HEK293T (cell line): ENCODE measurements around the gene RNF123.
"Not testable (repeated sequence)": the region's sequence is repeated elsewhere in the genome, so short reads cannot be mapped to it uniquely, and the experiment has no call there.

ENCODE experiments used
- ARNT ChIP-seq: fragments of 450-650 bp; IDR thresholded peaks from 2 replicates; pipeline ENCODE4 v1.6.1; 2017; ENCODE audit warnings: mild to moderate bottlenecking
- BHLHE40 ChIP-seq: fragments of 450-650 bp; IDR thresholded peaks from 2 replicates; pipeline ENCODE4 v1.6.1; 2016; ENCODE audit warnings: mild to moderate bottlenecking, moderate library complexity, borderline replicate concordance
- ELF4 ChIP-seq: fragments of 450-650 bp; IDR thresholded peaks from 2 replicates; pipeline ENCODE4 v1.6.1; 2017; ENCODE audit warnings: antibody characterized with exemption
- FOXA1 ChIP-seq: fragments of 450-650 bp; IDR thresholded peaks from 2 replicates; pipeline ENCODE4 v1.6.1; 2016; ENCODE audit warnings: mild to moderate bottlenecking
- FOXK2 ChIP-seq: fragments of 450-650 bp; IDR thresholded peaks from 2 replicates; pipeline ENCODE4 v1.6.1; 2016; ENCODE audit warnings: mild to moderate bottlenecking
- FOXM1 ChIP-seq: fragments of 450-650 bp; IDR thresholded peaks from 2 replicates; pipeline ENCODE4 v1.6.1; 2017; ENCODE audit warnings: mild to moderate bottlenecking, borderline replicate concordance
- HDGF ChIP-seq: fragments of 450-650 bp; IDR thresholded peaks from 2 replicates; pipeline ENCODE4 v1.6.1; 2017; ENCODE audit warnings: antibody characterized with exemption, borderline replicate concordance
- L3MBTL2 ChIP-seq: fragments of 450-650 bp; conservative IDR thresholded peaks from 2 replicates; pipeline ENCODE4 v1.6.1; 2016; ENCODE audit warnings: mild to moderate bottlenecking
- NFRKB ChIP-seq: fragments of 450-650 bp; IDR thresholded peaks from 2 replicates; pipeline ENCODE4 v1.6.1; 2016; ENCODE audit warnings: mild to moderate bottlenecking, moderate library complexity
- SP1 ChIP-seq: fragments of 450-650 bp; IDR thresholded peaks from 2 replicates; pipeline ENCODE4 v1.6.1; 2017
- SUZ12 ChIP-seq: fragments of 450-650 bp; IDR thresholded peaks from 2 replicates; pipeline ENCODE4 v1.6.1; 2016; ENCODE audit warnings: mild to moderate bottlenecking
- TARDBP ChIP-seq: fragments of 450-650 bp; IDR thresholded peaks from 2 replicates; pipeline ENCODE4 v1.6.1; 2016
- ZNF384 ChIP-seq: fragments of 450-650 bp; IDR thresholded peaks from 2 replicates; pipeline ENCODE4 v1.6.1; 2016
- TF ChIP-seq, protein P1 (sequence below): fragments of 450-650 bp; IDR thresholded peaks from 2 replicates; pipeline ENCODE4 v1.6.1; 2016

DNA sequence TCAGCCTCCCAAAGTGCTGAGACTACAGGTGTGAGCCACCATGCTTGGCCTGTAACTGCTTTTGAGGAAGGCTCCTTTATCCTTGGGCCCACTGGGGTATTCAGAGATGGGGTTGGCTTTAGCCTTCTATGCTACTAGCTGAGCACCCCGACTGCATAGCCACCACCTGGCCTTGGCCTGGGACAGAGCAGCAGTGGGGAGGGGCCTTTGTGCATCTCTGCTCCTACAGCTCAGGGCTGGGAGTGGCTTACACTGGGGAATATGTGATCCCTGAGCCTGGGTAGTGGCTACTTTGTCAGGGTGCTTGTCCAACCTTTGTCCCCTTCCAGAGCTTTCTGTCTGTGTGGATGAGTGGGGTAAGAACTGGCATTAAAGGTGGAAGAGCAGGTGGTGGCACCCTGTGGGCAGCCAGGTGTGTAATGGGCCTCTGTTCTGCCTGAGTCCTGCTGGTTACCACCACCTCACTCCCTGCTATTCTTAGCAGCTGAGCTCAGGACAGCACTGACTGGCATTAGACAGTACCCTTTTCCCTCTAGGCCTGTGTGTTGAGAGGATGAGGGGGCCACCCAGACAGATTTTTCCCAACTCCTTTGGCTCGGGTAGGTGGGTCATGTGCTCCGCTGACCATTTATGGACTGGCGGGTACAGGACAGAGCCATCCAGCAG, 6.1 kb downstream of the RNF123 start:
- TF ChIP-seq SUZ12, ARNT, FOXK2, TARDBP, ELF4, BHLHE40, L3MBTL2, FOXM1, HDGF, FOXA1, SP1, NFRKB, ZNF384: not testable (repeated sequence)
- TF ChIP-seq, protein P1, sequence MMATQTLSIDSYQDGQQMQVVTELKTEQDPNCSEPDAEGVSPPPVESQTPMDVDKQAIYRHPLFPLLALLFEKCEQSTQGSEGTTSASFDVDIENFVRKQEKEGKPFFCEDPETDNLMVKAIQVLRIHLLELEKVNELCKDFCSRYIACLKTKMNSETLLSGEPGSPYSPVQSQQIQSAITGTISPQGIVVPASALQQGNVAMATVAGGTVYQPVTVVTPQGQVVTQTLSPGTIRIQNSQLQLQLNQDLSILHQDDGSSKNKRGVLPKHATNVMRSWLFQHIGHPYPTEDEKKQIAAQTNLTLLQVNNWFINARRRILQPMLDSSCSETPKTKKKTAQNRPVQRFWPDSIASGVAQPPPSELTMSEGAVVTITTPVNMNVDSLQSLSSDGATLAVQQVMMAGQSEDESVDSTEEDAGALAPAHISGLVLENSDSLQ, result not testable (repeated sequence)
